ENCODE measurements around the gene CTXND1. TPM values are rescaled to one million over a fixed set of nuclear protein-coding genes. Genes with fewer than 3 reads are reported as not detected.

The CTXND1 gene
- total RNA-seq, 1 donor from 2014 or later = 0.04 TPM

- ATAC-seq = no peak
Observed at GRCh38 chr15:80251428-80252120, 439 bp downstream of the CTXND1 start.

GRCh38 chr15:80250614-80251427 lies 1.2 kb downstream of the CTXND1 start:
- no peak for ATAC-seq

GRCh38 chr15:80249973-80250372 lies 2.0 kb downstream of the CTXND1 start:
- ATAC-seq = no peak

- no peak for ATAC-seq
Observed at GRCh38 chr15:80247320-80247719, 4.7 kb downstream of the CTXND1 start.

- ATAC-seq = no peak
Observed at GRCh38 chr15:80246425-80246894, 5.6 kb downstream of the CTXND1 start.

GRCh38 chr15:80242802-80243201 lies 9.2 kb downstream of the CTXND1 start:
- ATAC-seq = no peak

- ATAC-seq = peak; percentile 37
Observed at GRCh38 chr15:80242132-80242769, 9.8 kb downstream of the CTXND1 start.

GRCh38 chr15:80241508-80241907 lies 10.5 kb downstream of the CTXND1 start:
- ATAC-seq = no peak

- no peak for ATAC-seq
Observed at GRCh38 chr15:80240276-80240675, 11.7 kb downstream of the CTXND1 start.

GRCh38 chr15:80234883-80235282 lies 17.1 kb downstream of the CTXND1 start:
- ATAC-seq = peak; percentile 59

- no peak for ATAC-seq
Observed at GRCh38 chr15:80233581-80233980, 18.4 kb downstream of the CTXND1 start.

GRCh38 chr15:80231371-80231770 lies 20.6 kb downstream of the CTXND1 start:
- no peak for ATAC-seq

- no peak for ATAC-seq
Observed at GRCh38 chr15:80228959-80229610, 22.9 kb downstream of the CTXND1 start.

GRCh38 chr15:80219955-80220354 lies 32.1 kb downstream of the CTXND1 start:
- ATAC-seq = no peak

GRCh38 chr15:80217327-80217900 lies 34.6 kb downstream of the CTXND1 start:
- no peak for ATAC-seq

GRCh38 chr15:80216911-80217310 lies 35.1 kb downstream of the CTXND1 start:
- no peak for ATAC-seq

GRCh38 chr15:80216141-80216540 lies 35.9 kb downstream of the CTXND1 start:
- no peak for ATAC-seq

GRCh38 chr15:80214910-80215309 lies 37.1 kb downstream of the CTXND1 start:
- ATAC-seq = no peak

- peak; percentile 36 for ATAC-seq
Observed at GRCh38 chr15:80211976-80212375, 40.0 kb downstream of the CTXND1 start.

GRCh38 chr15:80210611-80211573 lies 41.1 kb downstream of the CTXND1 start:
- ATAC-seq = no peak

All from esophagus mucosa (tissue), 1 donor.